ENCODE measurements around the gene SLC49A3.

Gene SLC49A3

DNA sequence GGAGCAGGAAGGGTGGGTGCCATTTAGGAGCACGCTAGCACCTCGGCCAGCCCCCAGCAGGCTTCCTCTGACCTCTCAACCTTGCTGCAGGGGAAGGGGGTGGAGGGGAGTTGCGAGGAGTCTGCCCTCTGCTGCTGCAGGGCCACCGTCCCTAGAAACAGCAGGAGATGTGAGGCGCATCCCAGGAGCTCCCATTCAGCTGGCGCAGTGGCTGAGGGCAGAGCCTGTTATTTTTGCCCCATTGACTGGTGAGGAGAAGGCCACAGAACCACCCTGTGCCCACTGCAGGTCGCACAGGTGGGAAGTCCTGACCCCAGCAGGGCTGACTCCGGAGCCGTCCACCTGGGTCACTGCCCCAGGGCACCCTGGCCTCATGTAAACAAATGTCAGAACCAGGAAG lies 55.5 kb downstream of the SLC49A3 start:
- DNase-seq (ENCODE audit: low read depth in 2 of 2) = no peak
- H3K4me3 ChIP-seq (replicated peaks in 1 of 2; ENCODE audit: low read depth in 2 of 2, low read length in 2 of 2) = no peak overlapping the region
- TF ChIP-seq, protein P1, sequence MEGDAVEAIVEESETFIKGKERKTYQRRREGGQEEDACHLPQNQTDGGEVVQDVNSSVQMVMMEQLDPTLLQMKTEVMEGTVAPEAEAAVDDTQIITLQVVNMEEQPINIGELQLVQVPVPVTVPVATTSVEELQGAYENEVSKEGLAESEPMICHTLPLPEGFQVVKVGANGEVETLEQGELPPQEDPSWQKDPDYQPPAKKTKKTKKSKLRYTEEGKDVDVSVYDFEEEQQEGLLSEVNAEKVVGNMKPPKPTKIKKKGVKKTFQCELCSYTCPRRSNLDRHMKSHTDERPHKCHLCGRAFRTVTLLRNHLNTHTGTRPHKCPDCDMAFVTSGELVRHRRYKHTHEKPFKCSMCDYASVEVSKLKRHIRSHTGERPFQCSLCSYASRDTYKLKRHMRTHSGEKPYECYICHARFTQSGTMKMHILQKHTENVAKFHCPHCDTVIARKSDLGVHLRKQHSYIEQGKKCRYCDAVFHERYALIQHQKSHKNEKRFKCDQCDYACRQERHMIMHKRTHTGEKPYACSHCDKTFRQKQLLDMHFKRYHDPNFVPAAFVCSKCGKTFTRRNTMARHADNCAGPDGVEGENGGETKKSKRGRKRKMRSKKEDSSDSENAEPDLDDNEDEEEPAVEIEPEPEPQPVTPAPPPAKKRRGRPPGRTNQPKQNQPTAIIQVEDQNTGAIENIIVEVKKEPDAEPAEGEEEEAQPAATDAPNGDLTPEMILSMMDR (IDR thresholded peaks at IDR 0.05; ENCODE audit: low read depth, low read length) = no peak

DNA sequence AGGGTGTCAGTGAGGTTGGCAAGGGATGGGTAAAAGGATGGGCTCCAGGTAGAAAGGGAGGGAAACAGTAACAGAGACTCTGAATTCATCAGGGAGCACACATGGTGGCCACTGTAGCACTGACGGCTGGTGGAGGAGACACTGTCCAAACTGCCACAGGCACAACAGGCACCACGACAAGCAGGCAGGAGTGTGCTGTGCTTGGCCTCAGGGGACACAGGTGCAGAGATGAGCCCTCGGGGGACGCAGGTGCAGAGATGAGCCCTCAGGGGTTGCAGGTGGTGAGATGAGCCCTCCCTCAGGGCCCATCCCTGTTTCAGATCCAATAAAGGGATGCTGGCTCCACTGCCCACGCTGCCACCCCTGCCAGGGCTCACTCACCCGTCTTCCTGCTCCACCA lies 56.0 kb downstream of the SLC49A3 start:
- H3K4me3 ChIP-seq (replicated peaks in 1 of 2; ENCODE audit: low read depth in 2 of 2, low read length in 2 of 2) = no peak overlapping the region
- no peak for DNase-seq (ENCODE audit: low read depth in 2 of 2)
- TF ChIP-seq, protein P1 (IDR thresholded peaks at IDR 0.05; ENCODE audit: low read depth, low read length) = no peak

DNA sequence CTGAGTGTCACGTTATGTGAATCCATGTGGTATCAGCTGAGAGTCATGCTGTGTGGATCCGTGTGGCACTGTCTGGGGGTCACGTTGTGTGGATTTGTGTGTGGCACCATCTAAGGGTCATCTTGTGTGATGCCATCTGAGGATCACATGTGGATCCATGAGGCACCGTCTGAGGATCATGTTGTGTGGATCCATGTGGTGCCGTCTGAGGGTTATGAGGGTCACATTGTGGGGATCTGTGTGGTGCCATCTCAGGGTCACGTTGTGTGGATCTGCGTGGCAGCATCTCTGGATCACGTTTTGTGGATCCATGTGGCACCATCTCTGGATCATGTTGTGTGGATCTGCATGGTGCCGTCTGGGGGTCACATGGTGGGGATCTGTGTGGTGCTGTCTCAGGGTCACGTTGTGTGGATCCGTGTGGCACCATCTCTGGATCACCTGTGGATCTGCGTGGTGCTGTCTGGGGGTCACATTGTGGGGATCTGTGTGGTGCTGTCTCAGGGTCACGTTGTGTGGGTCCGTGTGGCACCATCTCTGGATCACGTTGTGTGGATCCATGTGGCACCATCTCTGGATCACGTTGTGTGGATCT lies 56.7 kb downstream of the SLC49A3 start:
- DNase-seq (ENCODE audit: low read depth in 2 of 2) = no peak
- TF ChIP-seq, protein P1 (IDR thresholded peaks at IDR 0.05; ENCODE audit: low read depth, low read length) = no peak
- no peak overlapping the region for H3K4me3 ChIP-seq (replicated peaks in 1 of 2; ENCODE audit: low read depth in 2 of 2, low read length in 2 of 2)

All from cardiac fibroblast (primary cell).